CD4-positive, alpha-beta T cell treated with Interleukin-6 for 4 hours (primary cell): ENCODE measurements around the gene TAX1BP1.

Source experiments
- DNase-seq: peaks from one replicate; pipeline ENCODE4 v3.0.0-alpha.2; 2020; ENCODE audit warnings: mixed read lengths

The TAX1BP1 gene

DNA sequence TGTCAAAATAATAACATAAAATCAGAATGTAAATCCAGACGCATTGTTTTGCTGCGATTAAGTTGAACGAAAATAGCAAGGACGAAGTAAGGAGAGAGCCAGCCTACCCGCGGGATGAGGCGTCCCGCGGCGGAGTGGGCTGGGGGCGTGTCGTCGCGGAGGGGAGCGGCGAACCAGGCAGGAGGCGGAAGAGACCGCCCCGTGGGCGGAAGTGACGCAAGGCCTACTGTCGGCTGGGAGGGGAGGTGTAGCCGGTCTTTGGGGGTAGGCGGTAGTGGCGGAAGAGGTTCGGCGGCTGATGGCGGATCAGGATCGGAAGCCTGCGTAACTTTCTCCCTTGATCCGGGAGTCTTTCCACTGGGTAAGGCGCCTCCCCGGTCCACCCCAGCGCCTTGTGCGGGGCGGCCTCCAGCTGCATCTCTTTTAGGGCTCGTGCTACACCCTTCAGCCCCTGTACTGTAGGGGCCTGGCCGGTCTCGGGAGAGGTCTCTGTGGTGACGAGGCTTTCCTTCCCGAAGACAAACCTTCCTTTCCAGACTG is at the start of gene TAX1BP1:
Gene TAX1BP1 (plus strand): TSS at position 254 of the 540 bp plus-strand sequence. CDS start 8,363 bp downstream, outside the sequence.
- peak; percentile 97 for DNase-seq

DNA sequence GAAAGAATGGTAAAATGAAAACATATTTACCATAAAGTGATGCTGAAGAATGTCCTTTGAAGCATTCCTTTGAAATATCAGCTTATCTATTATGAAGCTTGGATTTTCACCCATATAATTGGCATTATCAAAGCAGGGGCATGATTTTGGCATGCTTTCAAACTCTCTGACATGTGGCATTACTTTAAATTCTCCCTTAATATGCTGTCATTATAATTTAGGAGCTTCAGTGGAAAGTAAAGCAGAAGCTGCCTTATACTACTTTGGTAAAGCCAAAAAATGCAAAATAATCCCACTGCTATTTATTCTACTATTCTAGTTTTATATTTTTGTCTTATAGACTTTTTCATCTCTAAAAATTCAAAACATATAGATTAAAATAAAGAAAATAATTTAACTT is 49.3 kb upstream of the TAX1BP1 start:
- DNase-seq = no peak

- DNase-seq = no peak
These were observed 46.2 kb upstream of the TAX1BP1 start for GRCh38 chr7:27693794-27694193.

DNA sequence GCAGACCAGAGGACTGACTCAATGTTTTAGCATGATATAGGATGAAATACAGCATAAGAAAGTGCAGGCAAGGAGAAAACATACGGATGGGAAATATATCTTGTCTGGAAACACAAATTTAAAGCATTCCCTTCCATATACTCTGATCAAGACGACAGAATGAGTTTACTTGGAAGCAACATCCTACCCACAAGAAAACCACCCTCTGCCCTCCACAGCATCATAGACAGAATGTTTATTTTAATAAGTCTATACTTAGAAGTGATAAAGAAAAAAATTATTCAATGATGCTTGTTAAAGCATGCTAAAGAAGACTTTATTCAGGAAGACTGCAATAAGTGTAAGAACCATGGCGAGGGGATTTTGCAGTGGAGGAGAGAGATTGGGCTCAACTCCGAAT is 44.9 kb upstream of the TAX1BP1 start:
- no peak for DNase-seq

- no peak for DNase-seq
These were observed 42.0 kb upstream of the TAX1BP1 start for GRCh38 chr7:27697861-27698430.

DNA sequence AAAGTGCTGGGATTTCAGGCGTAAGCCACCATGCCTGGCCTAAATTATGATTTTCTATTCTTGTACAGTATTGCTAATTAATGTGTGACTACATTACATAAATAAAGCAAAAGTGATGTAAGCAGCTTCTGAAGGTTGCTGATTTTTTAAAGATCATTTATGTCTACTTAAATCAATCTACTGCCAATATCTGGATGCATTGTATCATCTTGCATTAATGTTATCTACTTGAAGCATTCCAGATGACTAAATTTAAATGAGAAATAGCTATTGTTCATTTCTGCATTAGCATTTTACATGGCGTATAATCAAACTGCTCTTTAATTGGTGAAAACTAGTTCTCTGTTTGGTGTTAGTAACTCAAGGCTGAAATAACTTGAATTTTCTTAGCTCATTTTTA is 40.2 kb upstream of the TAX1BP1 start:
- DNase-seq = no peak

GRCh38 chr7:27700501-27700900 is 39.5 kb upstream of the TAX1BP1 start:
- DNase-seq = no peak

- no peak for DNase-seq
These were observed 36.8 kb upstream of the TAX1BP1 start for GRCh38 chr7:27703181-27703580.

GRCh38 chr7:27704422-27705199 is 35.4 kb upstream of the TAX1BP1 start:
- no peak for DNase-seq

- DNase-seq = no peak
These were observed 34.8 kb upstream of the TAX1BP1 start for GRCh38 chr7:27705200-27705594.

GRCh38 chr7:27708485-27708884 is 31.5 kb upstream of the TAX1BP1 start:
- no peak for DNase-seq

- no peak for DNase-seq
These were observed 30.6 kb upstream of the TAX1BP1 start for GRCh38 chr7:27709137-27710075.

DNA sequence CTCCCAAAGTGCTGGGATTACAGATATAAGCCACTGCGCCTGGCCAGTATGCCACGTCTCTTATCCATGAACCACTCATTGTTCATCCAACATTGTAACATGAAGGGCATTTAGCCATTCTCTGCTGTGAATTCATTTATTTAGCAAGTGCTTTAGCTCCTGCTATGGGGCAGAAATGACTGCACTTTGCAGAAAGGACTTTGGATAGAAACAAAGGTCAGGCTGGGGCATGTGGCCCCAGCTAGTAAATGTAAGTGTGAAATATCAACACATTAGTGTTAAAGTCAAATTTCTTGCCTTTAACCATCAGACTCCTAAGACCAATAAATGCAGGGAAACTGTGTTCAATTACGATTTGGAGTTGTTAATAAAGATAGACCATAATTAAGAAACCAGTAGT is 27.7 kb upstream of the TAX1BP1 start:
- DNase-seq = no peak

DNA sequence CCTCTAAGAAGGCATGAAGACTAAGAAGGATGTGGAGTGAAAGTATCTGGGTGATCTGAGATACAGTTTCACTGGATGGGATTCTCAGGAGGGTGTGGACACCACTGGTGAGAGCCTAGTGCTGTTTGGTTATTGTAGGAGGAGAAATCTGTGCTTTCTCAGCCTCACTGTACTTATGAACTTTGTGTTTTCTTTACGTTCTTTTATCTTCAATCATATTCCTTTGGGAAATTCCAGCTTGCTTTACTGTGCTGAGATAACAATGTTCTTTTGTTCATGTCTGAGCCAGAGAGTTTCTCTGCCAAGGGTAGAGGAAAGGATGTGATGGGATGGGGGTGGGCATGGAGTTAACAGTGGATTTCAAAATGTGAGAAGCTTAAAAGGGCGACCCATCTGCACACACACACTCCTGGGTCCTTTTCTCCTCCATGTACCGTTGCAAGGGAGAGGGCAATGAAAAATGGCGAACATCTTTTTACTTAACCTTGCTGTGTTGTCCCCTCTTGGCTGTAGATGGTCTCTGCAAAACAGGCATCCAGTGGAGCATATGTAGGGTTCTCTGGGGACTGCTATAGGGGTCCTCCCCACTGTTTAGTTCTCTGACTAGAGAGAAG is 25.0 kb upstream of the TAX1BP1 start:
- DNase-seq = no peak

- peak; percentile 7 for DNase-seq
These were observed 16.9 kb upstream of the TAX1BP1 start for GRCh38 chr7:27723085-27723484.

DNA sequence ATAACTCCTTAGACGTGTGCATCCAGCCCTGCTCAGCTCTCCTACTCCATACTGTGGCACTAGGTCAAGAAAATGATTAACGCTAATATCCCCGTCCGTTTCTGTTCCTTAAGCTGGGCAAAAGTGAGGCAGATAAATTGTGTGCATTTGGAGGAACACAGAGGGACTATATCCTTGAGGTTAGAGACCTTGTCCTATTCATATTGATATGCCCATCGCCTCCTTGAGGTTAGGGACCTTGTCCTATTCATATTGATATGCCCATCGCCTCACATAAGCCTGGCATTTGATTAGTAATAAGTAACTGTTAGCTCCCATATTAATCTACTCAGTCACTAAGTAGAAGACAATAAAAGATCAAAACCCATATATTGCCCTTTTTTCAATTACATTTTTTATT is 12.9 kb upstream of the TAX1BP1 start:
- DNase-seq = no peak

DNA sequence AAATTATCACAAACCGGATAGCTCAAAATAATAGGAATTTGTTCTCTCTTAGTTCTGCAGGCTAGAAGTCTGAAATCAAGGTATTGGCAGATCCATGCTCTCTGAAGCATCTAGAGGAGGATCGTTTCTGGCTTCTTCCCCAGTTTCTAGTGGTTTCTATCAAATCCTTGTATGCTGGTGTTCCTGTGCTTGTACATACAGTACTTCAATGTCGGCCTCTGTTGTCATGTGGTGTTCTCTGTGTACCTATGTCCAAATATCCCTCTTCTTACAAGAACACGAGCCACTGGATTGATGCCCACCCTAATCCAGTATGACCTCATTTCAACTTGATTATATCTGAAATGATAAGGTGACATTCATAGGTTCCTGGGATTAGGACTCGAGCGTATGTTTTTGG is 9.8 kb upstream of the TAX1BP1 start:
- no peak for DNase-seq

DNA sequence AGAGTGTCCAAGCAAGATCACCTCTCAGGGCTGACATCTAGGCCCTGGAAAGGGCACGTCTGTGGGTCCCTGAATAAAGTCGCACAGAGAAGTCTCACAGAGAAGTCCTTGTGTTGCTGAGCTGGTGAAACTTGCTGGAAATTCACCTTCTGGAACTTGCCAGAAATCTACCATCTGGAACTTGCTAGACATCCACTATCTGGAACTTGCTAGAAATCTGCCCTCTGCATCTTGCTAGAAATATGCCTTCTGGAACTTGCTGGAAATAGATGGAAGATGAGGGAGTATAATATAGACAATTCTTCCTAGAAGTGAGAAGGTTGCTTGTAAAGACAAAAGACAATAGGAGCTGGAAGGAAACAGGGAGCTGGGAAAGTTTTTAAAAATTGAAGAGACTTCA is 5.4 kb upstream of the TAX1BP1 start:
- DNase-seq = no peak

DNA sequence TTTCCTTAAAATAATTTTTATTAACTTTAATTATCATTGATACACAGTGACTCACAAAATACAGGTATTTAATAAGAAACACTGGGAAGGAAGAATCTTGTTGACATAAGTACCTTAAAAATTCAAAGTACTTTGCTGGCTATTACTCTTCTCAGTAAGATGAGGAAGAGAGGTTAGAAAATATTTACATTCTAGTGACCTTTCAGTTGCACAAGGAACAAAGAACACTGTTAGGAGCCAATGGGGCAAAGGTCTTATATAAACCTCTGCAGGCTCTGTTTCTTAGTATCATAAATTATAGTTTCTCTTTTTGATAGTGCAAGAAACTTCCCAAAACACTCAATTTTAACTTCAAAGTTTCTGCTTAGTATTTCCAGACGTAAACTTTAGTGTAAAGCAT is 4.8 kb upstream of the TAX1BP1 start:
- no peak for DNase-seq

- DNase-seq = no peak
These were observed 4.1 kb upstream of the TAX1BP1 start for GRCh38 chr7:27735831-27736230.

DNA sequence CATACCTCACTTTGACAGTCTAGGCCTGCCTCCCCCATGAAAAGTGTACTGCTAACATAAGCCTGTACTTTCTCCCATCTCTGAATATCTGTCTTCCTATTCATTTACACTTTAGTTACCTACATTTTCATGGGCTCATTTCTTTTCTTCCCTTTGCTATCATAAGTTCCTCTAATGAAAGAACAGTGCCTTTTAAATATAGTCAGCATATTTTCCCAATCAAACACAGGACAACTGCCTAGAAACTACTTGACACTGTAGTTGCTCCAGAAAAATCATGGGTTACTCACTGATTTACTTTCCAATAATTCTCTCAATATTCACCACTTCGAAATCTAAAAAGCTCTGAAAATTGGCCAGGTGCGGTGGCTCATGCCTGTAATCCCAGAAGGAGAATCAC is 2.8 kb upstream of the TAX1BP1 start:
- DNase-seq = no peak

GRCh38 chr7:27737616-27738015 is 2.3 kb upstream of the TAX1BP1 start:
- DNase-seq = no peak
